DMS53 treated with DMSO at 0.1 percent for 48 hours (cell line): ENCODE data around the gene ELMO2.

Experiments used
- DNase-seq: peaks from one replicate; lab custom pipeline; 2025; ENCODE audit not compliant: unreplicated experiment; lab: John Stamatoyannopoulos, UW

The ELMO2 gene

GRCh38 chr20:46334303-46334904, 72.0 kb downstream of the ELMO2 start:
- DNase-seq = no peak

DNA sequence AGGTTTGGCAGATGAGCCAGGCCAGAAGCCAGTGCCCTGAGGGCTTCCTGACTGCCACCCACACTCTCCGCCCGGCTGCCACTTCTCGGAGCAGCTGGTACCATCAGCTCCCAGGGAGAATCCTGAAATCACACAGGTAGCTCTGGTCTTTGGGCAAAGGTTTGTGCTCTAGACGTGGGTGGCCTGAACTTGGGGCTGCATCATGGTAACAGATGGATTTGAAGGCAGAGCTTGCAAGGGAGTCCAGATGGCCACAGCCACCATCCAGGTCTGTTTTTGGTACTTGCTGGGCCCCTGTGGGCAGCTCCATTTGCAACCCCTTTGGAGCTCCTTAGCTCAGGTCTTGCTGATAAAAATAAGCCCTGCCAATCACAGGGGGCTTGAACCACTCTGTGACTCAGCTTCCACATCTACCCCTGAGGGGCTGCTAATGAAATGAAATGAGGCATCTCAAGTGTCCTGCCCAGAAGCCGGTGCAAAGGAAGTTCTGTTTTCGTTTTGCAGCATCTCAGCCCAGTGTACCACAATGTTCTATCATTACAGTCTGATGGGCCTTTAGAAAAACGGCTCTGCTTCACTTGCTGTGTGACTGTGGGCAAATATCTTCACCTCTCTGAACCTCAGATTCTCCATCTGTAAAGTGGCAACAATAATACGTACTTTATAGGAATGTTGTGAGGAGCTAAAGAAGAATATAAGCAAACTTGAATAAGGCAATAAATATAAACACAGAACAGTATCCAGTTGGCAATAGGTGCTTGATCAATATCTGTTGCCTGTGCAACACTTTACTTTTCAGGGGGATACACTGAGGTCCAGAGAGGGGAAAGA, 73.0 kb downstream of the ELMO2 start:
- DNase-seq = no peak

GRCh38 chr20:46332373-46333160, 73.8 kb downstream of the ELMO2 start:
- no peak for DNase-seq

DNA sequence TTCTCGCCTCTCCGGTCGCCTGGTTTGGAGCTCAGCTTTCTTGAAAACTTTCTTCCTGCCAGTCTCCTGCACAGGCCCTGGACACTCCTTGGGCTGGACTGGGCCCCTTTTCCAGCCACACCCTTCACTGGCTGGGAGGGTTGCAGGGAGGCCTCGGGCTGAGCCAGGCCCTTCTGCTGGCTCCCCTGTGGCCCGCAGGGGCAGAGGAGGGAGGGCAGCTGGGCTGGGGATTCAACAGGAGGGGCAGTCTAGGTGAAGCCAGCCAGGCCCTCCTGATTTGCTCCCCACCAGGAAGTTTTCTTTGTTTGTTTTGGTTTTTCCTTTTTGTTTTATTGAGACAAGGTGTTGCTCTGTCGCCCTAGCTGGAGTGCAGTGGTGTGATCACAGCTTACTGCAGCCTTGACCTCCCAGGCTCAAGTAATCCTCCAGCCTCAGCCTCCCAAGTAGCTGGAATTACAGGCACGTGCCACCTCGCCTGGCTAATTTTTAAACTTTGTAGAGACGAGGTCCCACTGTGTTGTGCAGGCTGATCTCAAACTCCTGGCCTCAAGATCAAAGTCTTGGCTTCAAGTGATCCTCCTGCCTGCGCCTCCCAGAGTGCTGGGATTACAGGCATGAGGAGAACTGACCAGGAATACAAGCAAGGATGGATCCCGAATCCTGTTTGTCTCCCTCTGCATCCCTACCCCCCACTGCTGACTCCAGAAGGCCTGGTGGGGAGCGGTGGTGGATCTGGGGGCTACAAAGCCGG, 74.6 kb downstream of the ELMO2 start:
- no peak for DNase-seq

DNA sequence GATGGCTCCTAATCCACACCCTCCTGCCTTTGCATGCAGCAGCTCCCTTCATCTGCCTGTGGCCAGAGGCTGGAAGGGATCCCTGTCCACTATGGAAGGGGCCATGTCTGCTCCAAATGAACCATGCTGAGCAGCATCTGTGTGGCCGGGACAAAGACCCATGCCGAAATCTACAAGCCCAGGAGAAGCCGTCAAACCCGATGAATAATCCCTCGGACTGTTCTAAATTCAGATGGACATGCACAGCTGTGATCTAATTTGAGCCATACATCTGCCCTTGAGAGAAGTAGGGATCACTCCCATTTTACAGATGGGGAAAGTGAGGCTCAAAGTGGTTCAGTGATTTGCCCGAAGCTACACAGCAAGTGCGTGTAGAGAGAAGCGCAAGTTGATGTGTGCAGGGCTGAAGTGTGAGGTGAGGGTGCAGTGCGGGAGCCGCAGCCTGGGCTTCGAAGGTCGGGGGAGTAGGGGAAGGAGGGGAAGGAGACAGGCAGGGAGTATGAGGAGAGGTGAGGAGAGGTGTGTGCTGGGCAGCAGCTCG, 75.5 kb downstream of the ELMO2 start:
- DNase-seq = no peak

GRCh38 chr20:46330072-46330763, 76.2 kb downstream of the ELMO2 start:
- DNase-seq = no peak

DNA sequence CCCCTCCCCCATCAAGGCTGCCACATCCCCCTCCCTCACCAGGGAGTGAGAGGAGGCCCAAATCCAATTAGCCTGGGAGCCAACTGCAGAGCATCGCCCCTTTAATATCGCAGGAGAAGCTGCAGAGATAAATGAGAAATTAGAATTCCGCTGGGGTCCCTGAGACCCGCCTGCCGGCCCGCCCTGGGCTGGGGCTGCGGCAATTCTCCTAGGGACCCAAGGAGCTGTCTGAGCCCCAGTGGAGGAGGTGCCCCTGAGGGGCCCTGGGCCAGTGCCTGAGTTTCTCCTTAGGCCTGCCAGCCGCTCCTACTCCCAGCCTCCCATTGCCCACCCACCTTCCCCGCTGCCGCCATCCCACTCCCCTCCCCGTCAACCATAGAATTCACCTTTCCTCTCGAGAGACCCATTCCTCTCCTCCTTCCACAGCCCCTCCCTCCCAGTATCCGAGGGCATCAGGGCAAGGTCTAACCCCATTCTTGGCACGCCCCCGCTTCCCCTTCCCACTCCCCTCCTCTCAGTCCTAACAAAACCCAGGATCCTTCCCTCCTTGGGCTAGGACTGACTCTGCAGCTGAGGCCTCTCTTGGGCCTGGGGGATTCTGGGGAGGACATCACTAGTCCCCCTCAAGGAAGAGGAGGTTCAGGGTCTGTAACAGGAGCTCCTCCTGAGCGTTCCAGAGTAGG, 78.1 kb downstream of the ELMO2 start:
- no peak for DNase-seq

- DNase-seq = no peak
Observed at GRCh38 chr20:46327557-46327956, 78.9 kb downstream of the ELMO2 start.

DNA sequence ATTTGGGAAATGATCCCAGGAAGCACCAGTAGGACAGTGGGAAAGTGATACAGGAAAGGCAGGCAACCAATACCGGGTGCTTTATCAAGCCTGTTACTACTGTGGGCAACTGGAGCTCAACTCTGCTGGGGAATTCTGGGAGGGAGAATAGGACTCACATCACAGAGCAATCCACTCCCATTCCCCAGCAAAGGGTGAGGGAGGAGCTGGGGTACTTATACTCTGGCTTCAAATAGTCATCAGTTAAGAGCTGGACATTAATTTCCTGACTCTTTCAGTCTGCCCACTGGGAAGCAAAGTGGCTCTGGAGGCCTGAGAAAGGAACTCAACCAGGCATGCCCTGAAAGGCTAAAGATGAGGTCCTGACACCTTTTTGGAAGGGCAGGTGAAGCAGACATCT, 80.6 kb downstream of the ELMO2 start:
- DNase-seq = no peak

DNA sequence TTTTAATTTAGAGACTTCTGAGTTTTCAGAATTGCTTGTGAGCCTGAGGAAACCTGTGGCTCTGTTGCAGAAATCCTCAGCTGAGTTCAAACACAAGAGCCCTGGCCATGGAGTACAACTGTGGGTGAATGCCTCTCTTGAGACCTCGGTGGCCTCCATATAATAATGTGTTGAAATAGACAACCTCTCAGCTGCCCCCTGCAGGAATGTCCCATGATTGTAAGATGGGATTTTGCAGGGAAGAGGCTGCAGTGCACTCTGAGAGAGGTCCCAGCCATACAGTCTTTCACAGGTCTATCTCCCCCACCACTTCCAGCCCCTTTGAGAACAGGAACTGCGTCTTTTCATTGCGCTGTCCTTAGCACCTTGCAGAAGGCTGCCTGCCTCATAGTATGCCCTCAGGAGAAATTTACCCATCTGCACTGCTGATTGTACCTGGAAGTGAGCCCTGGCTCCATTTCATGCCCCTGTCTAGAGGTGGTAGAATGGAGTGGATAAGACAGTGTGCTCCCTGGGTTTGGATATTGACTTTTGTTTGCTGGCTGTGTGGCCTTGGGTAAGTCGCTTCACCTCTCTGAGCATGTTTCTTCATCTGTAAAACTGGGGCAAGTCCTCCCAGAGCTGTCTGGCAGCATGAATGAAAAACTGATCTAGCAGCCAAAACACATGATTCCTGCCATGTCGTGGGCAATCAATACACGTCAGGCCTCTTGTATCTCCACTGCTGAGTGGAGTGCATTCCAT, 81.3 kb downstream of the ELMO2 start:
- DNase-seq = peak; percentile 49

- no peak for DNase-seq
Observed at GRCh38 chr20:46324379-46324778, 82.0 kb downstream of the ELMO2 start.

- DNase-seq = no peak
Observed at GRCh38 chr20:46323557-46323956, 82.9 kb downstream of the ELMO2 start.

GRCh38 chr20:46322641-46323040, 83.8 kb downstream of the ELMO2 start:
- no peak for DNase-seq

- no peak for DNase-seq
Observed at GRCh38 chr20:46317685-46318177, 88.7 kb downstream of the ELMO2 start.

- DNase-seq = no peak
Observed at GRCh38 chr20:46316984-46317684, 89.3 kb downstream of the ELMO2 start.
